Spleen (tissue), 11 donors: Measurements from ENCODE around the gene RACGAP1. TPM values are rescaled to one million over a fixed set of nuclear protein-coding genes. Genes with fewer than 3 reads are reported as not detected.
A peak's percentile ranks its signal among the peaks of the same experiment; 100 is the strongest.

Experiments
- DNase-seq: peaks from one replicate; pipeline ENCODE4 v3.0.0-alpha.2; 2020
- H3K27ac ChIP-seq, 8 donors: fragments of 200-600 bp; sonication (generic) in 7 of 8; 1 replicate in 4 of 8; 2 replicates in 4 of 8; pipeline versions ENCODE4 v1.5.0 to v1.8.0; 2016 to 2021; ENCODE audit warnings: inconsistent platforms in 4 of 8, mild to moderate bottlenecking in 4 of 8, moderate library complexity in 1 of 8
- H3K27me3 ChIP-seq, 7 donors: fragments of 200-600 bp; sonication (generic) in 6 of 7; replicated peaks in 1 of 7; 1 replicate in 4 of 7; 2 replicates in 3 of 7; pipeline versions ENCODE4 v1.5.0 to v1.8.0; 2016 to 2021; ENCODE audit warnings: inconsistent platforms in 3 of 7, mild to moderate bottlenecking in 1 of 7
- H3K36me3 ChIP-seq, 6 donors: fragments of 200-600 bp; sonication (generic) in 5 of 6; 1 replicate in 4 of 6; 2 replicates in 2 of 6; pipeline versions ENCODE4 v1.5.0 to v1.8.0; 2016 to 2021; ENCODE audit warnings: inconsistent platforms in 2 of 6
- H3K4me1 ChIP-seq, 6 donors: fragments of 200-600 bp; sonication (generic) in 5 of 6; 1 replicate in 3 of 6; 2 replicates in 3 of 6; pipeline versions ENCODE4 v1.5.0 to v1.8.0; 2016 to 2021; ENCODE audit warnings: inconsistent platforms in 3 of 6
- H3K4me3 ChIP-seq, 8 donors: fragments of 200-600 bp; sonication (generic) in 7 of 8; 1 replicate in 4 of 8; 2 replicates in 4 of 8; pipeline versions ENCODE4 v1.5.0 to v1.8.0; 2016 to 2021; ENCODE audit warnings: inconsistent platforms in 4 of 8, mild to moderate bottlenecking in 4 of 8, moderate library complexity in 2 of 8
- H3K9me3 ChIP-seq, 8 donors: fragments of 200-600 bp; sonication (generic) in 7 of 8; 1 replicate in 4 of 8; 2 replicates in 4 of 8; pipeline versions ENCODE4 v1.5.0 to v1.8.0; 2016 to 2021; ENCODE audit warnings: inconsistent platforms in 4 of 8
- CTCF ChIP-seq, 11 experiments: fragments of 200-600 bp in 7 of 11; fragments of 450-650 bp in 4 of 11; sonication (generic) in 4 of 11; IDR thresholded peaks in 8 of 11; conservative IDR thresholded peaks in 3 of 11; 1 replicate in 7 of 11; 2 replicates in 4 of 11; pipeline versions ENCODE4 v1.4.0 to v1.8.0; 2016 to 2021; ENCODE audit warnings: antibody characterized with exemption in 11 of 11, inconsistent platforms in 4 of 11, mild to moderate bottlenecking in 1 of 11
- POLR2A ChIP-seq, 3 donors: fragments of 450-650 bp; IDR thresholded peaks; one replicate each; pipeline ENCODE4 v1.5.1; 2017; ENCODE audit warnings: antibody characterized with exemption in 3 of 3, mild to moderate bottlenecking in 1 of 3
- POLR2AphosphoS5 ChIP-seq, 3 donors: sonication (generic); formaldehyde crosslinking; IDR thresholded peaks; one replicate each; pipeline ENCODE4 v1.5.1; 2017; ENCODE audit warnings: antibody characterized with exemption in 3 of 3
- WGBS, 5 donors: extraction: QIAGEN DNeasy Blood & Tissue Kit in 3 of 5; methylation state at CpG; one replicate each; pipeline versions ENCODE4 v1.1.5 to v1.1.7; 2013 to 2018; 5-methylcytosine and 5-hydroxymethylcytosine counted together
- intact Hi-C: fragments of 100-400 bp; cut with DNase I; formaldehyde crosslinking; loops from one replicate; pipeline ENCODE4 v1.15.0; 2023; ENCODE audit warnings: low total_unique reads
- polyA plus RNA-seq, 3 donors: library from polyadenylated mRNA; stranded (reverse); fragments of 200-250 nt; gene quantifications; one replicate each; pipeline ENCODE4 v1.2.1, GENCODE V29; 2013
- total RNA-seq, 7 donors: library from RNA; depleted of rRNA in 3 of 7; stranded (reverse); fragments of >200 nt in 3 of 7; fragmentation: NEBNext Ultra II Directional in 4 of 7; extraction: Animal tissue kit (Norgen Biotek cat#: 25700) in 4 of 7; gene quantifications; one replicate each; pipeline versions ENCODE4 v1.1.0 to v1.2.1, GENCODE V29; 2016 to 2021
- donor health status: healthy with polysubstance abuse.
- donor health status: DM: no; HTN: no; CAD: no; lungs with moderate emphysema.
- donor health status: DM: no; HTN: no; CAD: no.
- donor health status: Bipolar disorder and iron deficiency.
- donor health status: healthy.
- donor health status: DM: no; HTN: no; CAD: no.
- donor health status: DM: yes; HTN: yes; CAD: no.

The RACGAP1 gene
- total and polyA plus RNA-seq, 10 donors: 3.4 to 21.1 (median 9.4) TPM

GRCh38 chr12:49954863-49955830 is 70.1 kb downstream of the RACGAP1 start:
- Histone ChIP-seq H3K4me3 (peak overlapping the region in 1 of 8 donors; percentile 19), H3K27me3 (peaks cover 0 to 91% (median 33%) of the 10 kb centered on the region in 7 donors), H3K36me3 (no peaks in the 10 kb centered on the region), H3K4me1 (peaks cover 0 to 51% (median 14%) of the 10 kb centered on the region in 6 donors), H3K9me3 (no peaks in the 10 kb centered on the region), H3K27ac (no peak overlapping the region)
- intact Hi-C loops: no loop called here
- peak; percentile 59 for DNase-seq
- TF ChIP-seq CTCF (IDR thresholded peaks at IDR 0.05 in 8 of 11, conservative IDR thresholded peaks at IDR 0.05 in 3 of 11) (no peak), POLR2AphosphoS5 (IDR thresholded peaks at IDR 0.05) (no peak)
- WGBS, 5 donors: 24 to 44% (median 29%) methylated on average over 22 to 53 of the region's 53 CpGs

GRCh38 chr12:49953961-49954846 is 71.1 kb downstream of the RACGAP1 start:
- DNase-seq: peak; percentile 56
- H3K36me3 ChIP-seq: no peaks in the 10 kb centered on the region
- peaks cover 0 to 44% (median 12%) of the 10 kb centered on the region in 6 donors for H3K4me1 ChIP-seq
- no peak for TF ChIP-seq POLR2A (IDR thresholded peaks at IDR 0.05)
- no peak for TF ChIP-seq POLR2AphosphoS5 (IDR thresholded peaks at IDR 0.05)
- 63 to 69% (median 66%) methylated on average over 15 to 21 of the region's 21 CpGs for WGBS, 5 donors
- no peak overlapping the region for H3K4me3 ChIP-seq
- intact Hi-C loops: no loop called here
- H3K27me3 ChIP-seq: peaks cover 0 to 91% (median 24%) of the 10 kb centered on the region in 7 donors
- H3K27ac ChIP-seq: no peak overlapping the region
- no peaks in the 10 kb centered on the region for H3K9me3 ChIP-seq

- H3K27me3 ChIP-seq: peaks cover 0 to 89% (median 23%) of the 10 kb centered on the region in 7 donors
- no peaks in the 10 kb centered on the region for H3K36me3 ChIP-seq
- intact Hi-C loops: no loop called here
- TF ChIP-seq CTCF (IDR thresholded peaks at IDR 0.05 in 8 of 11, conservative IDR thresholded peaks at IDR 0.05 in 3 of 11) (no peak), POLR2A (IDR thresholded peaks at IDR 0.05) (no peak), POLR2AphosphoS5 (IDR thresholded peaks at IDR 0.05) (no peak)
- no peaks in the 10 kb centered on the region for H3K9me3 ChIP-seq
- H3K4me3 ChIP-seq: no peak overlapping the region
- H3K27ac ChIP-seq: no peak overlapping the region
- peak; percentile 47 for DNase-seq
- peaks cover 0 to 44% (median 12%) of the 10 kb centered on the region in 6 donors for H3K4me1 ChIP-seq
- 76 to 88% (median 78%) methylated on average over 4 of the region's 4 CpGs for WGBS, 5 donors
Observed at GRCh38 chr12:49953151-49953550, 72.1 kb downstream of the RACGAP1 start.

- Histone ChIP-seq H3K27ac (no peak overlapping the region), H3K36me3 (no peaks in the 10 kb centered on the region), H3K4me3 (no peak overlapping the region), H3K9me3 (no peaks in the 10 kb centered on the region), H3K4me1 (peaks cover 0 to 44% (median 12%) of the 10 kb centered on the region in 6 donors), H3K27me3 (peaks cover 0 to 82% (median 23%) of the 10 kb centered on the region in 7 donors)
- 44 to 63% (median 61%) methylated on average over 1 of the region's 1 CpG for WGBS, 5 donors
- TF ChIP-seq CTCF (IDR thresholded peaks at IDR 0.05 in 8 of 11, conservative IDR thresholded peaks at IDR 0.05 in 3 of 11) (no peak), POLR2A (IDR thresholded peaks at IDR 0.05) (no peak), POLR2AphosphoS5 (IDR thresholded peaks at IDR 0.05) (no peak)
- intact Hi-C loops: no loop called here
- DNase-seq: peak; percentile 15
Observed at GRCh38 chr12:49952391-49953055, 72.8 kb downstream of the RACGAP1 start.
